Activated CD8-positive, alpha-beta memory T cell treated with anti-CD3 and anti-CD28 coated beads for 48 hours (primary cell): ENCODE results near the gene XBP1.
"Not testable (repeated sequence)": the region's sequence is repeated elsewhere in the genome, so short reads cannot be mapped to it uniquely, and the experiment has no call there.

Experiments
- DNase-seq, 3 experiments: peaks; one replicate each; pipeline ENCODE4 v3.0.0-alpha.2; 2020; ENCODE audit warnings: low read depth in 2 of 3, low spot score in 2 of 3

XBP1 gene

GRCh38 chr22:28819253-28820096 is 19.1 kb upstream of the XBP1 start:
- no peak for DNase-seq

GRCh38 chr22:28817919-28818859 is 17.8 kb upstream of the XBP1 start:
- no peak for DNase-seq

- DNase-seq, result no peak
Measured at GRCh38 chr22:28817064-28817463, 16.7 kb upstream of the XBP1 start.

- DNase-seq, result no peak
Measured at GRCh38 chr22:28815729-28816128, 15.4 kb upstream of the XBP1 start.

GRCh38 chr22:28815111-28815510 is 14.7 kb upstream of the XBP1 start:
- DNase-seq, result no peak

GRCh38 chr22:28813772-28814518 is 13.6 kb upstream of the XBP1 start:
- no peak for DNase-seq

GRCh38 chr22:28812516-28812915 is 12.1 kb upstream of the XBP1 start:
- no peak for DNase-seq

- no peak for DNase-seq
Measured at GRCh38 chr22:28810821-28811491, 10.6 kb upstream of the XBP1 start.

GRCh38 chr22:28808716-28809355 is 8.5 kb upstream of the XBP1 start:
- no peak for DNase-seq

GRCh38 chr22:28805426-28805825 is 5.1 kb upstream of the XBP1 start:
- not testable (repeated sequence) for DNase-seq

- no peak for DNase-seq
Measured at GRCh38 chr22:28802595-28803123, 2.3 kb upstream of the XBP1 start.

GRCh38 chr22:28801845-28802594 is 1.7 kb upstream of the XBP1 start:
- DNase-seq, result no peak

GRCh38 chr22:28799606-28800307 is 612 bp downstream of the XBP1 start:
- DNase-seq, result no peak

GRCh38 chr22:28798810-28799605 is 1.4 kb downstream of the XBP1 start:
- DNase-seq, result no peak

- DNase-seq, result no peak
Measured at GRCh38 chr22:28795932-28796856, 4.2 kb downstream of the XBP1 start.

GRCh38 chr22:28795071-28795693 is 5.2 kb downstream of the XBP1 start:
- DNase-seq, result no peak
